ENCODE measurements around the gene SASH3.

The SASH3 gene

GRCh38 chrX:129802863-129803262, 23.1 kb downstream of the SASH3 start:
- Histone ChIP-seq H3K4me2 (ENCODE audit: low read depth, low read length, poor library complexity, severe bottlenecking) (no peak overlapping the region), H2AFZ (ENCODE audit: low read depth, low read length, severe bottlenecking) (no peak overlapping the region), H3K27ac (ENCODE audit: low read depth, low read length) (no peak overlapping the region), H3K27me3 (ENCODE audit: low read length) (no peaks in the 10 kb centered on the region), H3K4me3 (ENCODE audit: insufficient read depth, low read length, poor library complexity, severe bottlenecking) (no peak overlapping the region), H4K20me1 (ENCODE audit: low read depth, low read length) (no peaks in the 10 kb centered on the region), H3K79me2 (ENCODE audit: insufficient read depth, low read length) (no peaks in the 10 kb centered on the region), H3K9me3 (ENCODE audit: insufficient read depth, low read length) (no peaks in the 10 kb centered on the region), H3K36me3 (ENCODE audit: low read length) (no peaks in the 10 kb centered on the region), H3K9ac (ENCODE audit: low read length) (no peak overlapping the region), H3F3A (ENCODE audit: insufficient read depth) (peaks cover 16% of the 10 kb centered on the region; the same call in 1 of the 2 replicates), H3K9me2 (replicated peaks; ENCODE audit: insufficient read depth, low read length) (no peaks in the 10 kb centered on the region)
- no peak for TF ChIP-seq EZH2phosphoT487 (conservative IDR thresholded peaks at IDR 0.05; ENCODE audit: low read length)
- no peak for TF ChIP-seq CTCF (IDR thresholded peaks at IDR 0.05; ENCODE audit: insufficient read depth, low read length, poor library complexity, severe bottlenecking)

- Histone ChIP-seq H3K36me3 (ENCODE audit: low read length) (no peaks in the 10 kb centered on the region), H3K4me2 (ENCODE audit: low read depth, low read length, poor library complexity, severe bottlenecking) (no peak overlapping the region), H3K9me3 (ENCODE audit: insufficient read depth, low read length) (no peaks in the 10 kb centered on the region), H3K9me2 (replicated peaks; ENCODE audit: insufficient read depth, low read length) (no peaks in the 10 kb centered on the region), H3K27me3 (ENCODE audit: low read length) (no peaks in the 10 kb centered on the region), H2AFZ (ENCODE audit: low read depth, low read length, severe bottlenecking) (no peak overlapping the region), H3F3A (ENCODE audit: insufficient read depth) (peaks cover 4% of the 10 kb centered on the region; the same call in 1 of the 2 replicates), H3K79me2 (ENCODE audit: insufficient read depth, low read length) (no peaks in the 10 kb centered on the region), H4K20me1 (ENCODE audit: low read depth, low read length) (no peaks in the 10 kb centered on the region), H3K9ac (ENCODE audit: low read length) (no peak overlapping the region), H3K27ac (ENCODE audit: low read depth, low read length) (no peak overlapping the region), H3K4me3 (ENCODE audit: insufficient read depth, low read length, poor library complexity, severe bottlenecking) (no peak overlapping the region)
- TF ChIP-seq EZH2phosphoT487 (conservative IDR thresholded peaks at IDR 0.05; ENCODE audit: low read length) (no peak), CTCF (IDR thresholded peaks at IDR 0.05; ENCODE audit: insufficient read depth, low read length, poor library complexity, severe bottlenecking) (no peak)
These were observed 25.1 kb downstream of the SASH3 start for GRCh38 chrX:129804806-129805205.

- Histone ChIP-seq H3K27me3 (ENCODE audit: low read length) (no peaks in the 10 kb centered on the region), H3K4me3 (ENCODE audit: insufficient read depth, low read length, poor library complexity, severe bottlenecking) (no peak overlapping the region), H4K20me1 (ENCODE audit: low read depth, low read length) (no peaks in the 10 kb centered on the region), H3K79me2 (ENCODE audit: insufficient read depth, low read length) (no peaks in the 10 kb centered on the region), H3K9ac (ENCODE audit: low read length) (no peak overlapping the region), H3K9me2 (replicated peaks; ENCODE audit: insufficient read depth, low read length) (no peaks in the 10 kb centered on the region), H3F3A (ENCODE audit: insufficient read depth) (no peaks in the 10 kb centered on the region), H3K36me3 (ENCODE audit: low read length) (no peaks in the 10 kb centered on the region), H3K4me2 (ENCODE audit: low read depth, low read length, poor library complexity, severe bottlenecking) (no peak overlapping the region), H2AFZ (ENCODE audit: low read depth, low read length, severe bottlenecking) (no peak overlapping the region), H3K27ac (ENCODE audit: low read depth, low read length) (no peak overlapping the region), H3K9me3 (ENCODE audit: insufficient read depth, low read length) (no peaks in the 10 kb centered on the region)
- TF ChIP-seq CTCF (IDR thresholded peaks at IDR 0.05; ENCODE audit: insufficient read depth, low read length, poor library complexity, severe bottlenecking) (no peak), EZH2phosphoT487 (conservative IDR thresholded peaks at IDR 0.05; ENCODE audit: low read length) (no peak)
These were observed 28.5 kb downstream of the SASH3 start for GRCh38 chrX:129808158-129808828.
